BE2C (cell line): Measurements from ENCODE around the gene PRKCSH.

Source experiments
- DNase-seq: peaks from one replicate; pipeline ENCODE4 v3.0.0-alpha.2; 2020
- H3K27me3 ChIP-seq: fragments of 250-450 bp; sonication (Bioruptor Pico); 2 replicates; pipeline ENCODE4 v1.5.1; 2020; ENCODE audit warnings: mild to moderate bottlenecking
- H3K36me3 ChIP-seq: fragments of 250-450 bp; sonication (Bioruptor Pico); 2 replicates; pipeline ENCODE4 v1.5.1; 2020; ENCODE audit warnings: mild to moderate bottlenecking
- H3K4me1 ChIP-seq: fragments of 250-450 bp; sonication (Bioruptor Pico); 2 replicates; pipeline ENCODE4 v1.5.1; 2020
- H3K4me3 ChIP-seq: 2 replicates; pipeline ENCODE4 v1.5.1; 2011; ENCODE audit warnings: low read depth, low read length
- H3K9me3 ChIP-seq: fragments of 250-450 bp; sonication (Bioruptor Pico); 2 replicates; pipeline ENCODE4 v1.5.1; 2020
- CTCF ChIP-seq: IDR thresholded peaks from 2 replicates; pipeline ENCODE4 v1.5.1; 2012; ENCODE audit warnings: mild to moderate bottlenecking, low read depth, low read length

The PRKCSH gene

GRCh38 chr19:11448923-11449554, 13.6 kb downstream of the PRKCSH start:
- DNase-seq, result no peak
- H3K27me3 ChIP-seq, result no peaks in the 10 kb centered on the region
- no peak for TF ChIP-seq CTCF
- peaks cover 42% of the 10 kb centered on the region for H3K36me3 ChIP-seq
- no peaks in the 10 kb centered on the region for H3K4me1 ChIP-seq
- H3K9me3 ChIP-seq, result no peaks in the 10 kb centered on the region
- H3K4me3 ChIP-seq, result no peak overlapping the region

GRCh38 chr19:11450570-11451326, 15.3 kb downstream of the PRKCSH start:
- H3K4me1 ChIP-seq, result no peaks in the 10 kb centered on the region
- TF ChIP-seq CTCF, result no peak
- H3K27me3 ChIP-seq, result no peaks in the 10 kb centered on the region
- H3K9me3 ChIP-seq, result no peaks in the 10 kb centered on the region
- no peak for DNase-seq
- peaks cover 30% of the 10 kb centered on the region for H3K36me3 ChIP-seq
- H3K4me3 ChIP-seq, result no peak overlapping the region

GRCh38 chr19:11451327-11451870, 16.0 kb downstream of the PRKCSH start:
- no peaks in the 10 kb centered on the region for H3K9me3 ChIP-seq
- H3K4me3 ChIP-seq, result no peak overlapping the region
- TF ChIP-seq CTCF, result no peak
- H3K27me3 ChIP-seq, result no peaks in the 10 kb centered on the region
- no peaks in the 10 kb centered on the region for H3K4me1 ChIP-seq
- DNase-seq, result no peak
- peaks cover 26% of the 10 kb centered on the region for H3K36me3 ChIP-seq

- peaks cover 22% of the 10 kb centered on the region for H3K36me3 ChIP-seq
- no peaks in the 10 kb centered on the region for H3K9me3 ChIP-seq
- TF ChIP-seq CTCF, result no peak
- no peaks in the 10 kb centered on the region for H3K27me3 ChIP-seq
- H3K4me1 ChIP-seq, result no peaks in the 10 kb centered on the region
- H3K4me3 ChIP-seq, result no peak overlapping the region
- no peak for DNase-seq
These were observed 16.6 kb downstream of the PRKCSH start for GRCh38 chr19:11451871-11452619.

- Histone ChIP-seq H3K4me1 (no peaks in the 10 kb centered on the region), H3K9me3 (no peaks in the 10 kb centered on the region), H3K4me3 (no peak overlapping the region), H3K36me3 (peaks cover 21% of the 10 kb centered on the region), H3K27me3 (no peaks in the 10 kb centered on the region)
- no peak for DNase-seq
- TF ChIP-seq CTCF, result peak; percentile 27; the same call in 1 of the 2 replicates
These were observed 17.3 kb downstream of the PRKCSH start for GRCh38 chr19:11452620-11453310.
